OCI-LY7 (cell line): Measurements from ENCODE around the gene EXTL2. TPM values are rescaled to one million over a fixed set of nuclear protein-coding genes. Genes with fewer than 3 reads are reported as not detected.

ENCODE experiments used
- BruUV-seq: library from RNA; stranded (reverse); fragments of 400-500 nt; replicated peaks from 2 replicates; lab custom pipeline; 2021; lab: Mats Ljungman, UMichigan
- CTCF ChIA-PET: fragments of 300-600 bp; sonication (Branson Sonifier 250); formaldehyde crosslinking; loops from one replicate; lab custom pipeline; 2022; ENCODE audit warnings: antibody characterized with exemption; ENCODE audit not compliant: unreplicated experiment; lab: Charles Lee
- POLR2A ChIA-PET: fragments of 300-600 bp; sonication (Branson Sonifier 250); formaldehyde crosslinking; loops from one replicate; lab custom pipeline; 2022; ENCODE audit warnings: antibody characterized with exemption; lab: Charles Lee
- DNase-seq: peaks from one replicate; pipeline ENCODE4 v3.0.0-alpha.2; 2015; ENCODE audit warnings: low spot score
- H2AFZ ChIP-seq: fragments of 200-600 bp; sonication (generic), shearing (Covaris generic); 2 replicates; pipeline ENCODE4 v1.6.1; 2014; ENCODE audit warnings: mild to moderate bottlenecking, antibody characterized with exemption, low read length, moderate library complexity
- H3K27ac ChIP-seq: fragments of 200-600 bp; sonication (generic); 2 replicates; pipeline ENCODE4 v1.5.1; 2014; ENCODE audit warnings: mixed run types, low read depth, mild to moderate bottlenecking, moderate library complexity, low read length, inconsistent platforms; ENCODE audit not compliant: poor library complexity, severe bottlenecking
- H3K36me3 ChIP-seq: fragments of 200-600 bp; sonication (generic); 2 replicates; pipeline ENCODE4 v1.6.1; 2014; ENCODE audit warnings: mild to moderate bottlenecking, antibody characterized with exemption, low read length, moderate library complexity, mixed read lengths; ENCODE audit not compliant: insufficient read depth
- H3K4me1 ChIP-seq: fragments of 200-600 bp; sonication (generic); 2 replicates; pipeline ENCODE4 v1.5.1; 2014; ENCODE audit warnings: mild to moderate bottlenecking, low read length; ENCODE audit not compliant: insufficient read depth, poor library complexity, severe bottlenecking
- H3K4me2 ChIP-seq: fragments of 200-600 bp; sonication (generic); 2 replicates; pipeline ENCODE4 v1.6.1; 2014; ENCODE audit warnings: mild to moderate bottlenecking, low read length
- H3K4me3 ChIP-seq: fragments of 200-600 bp; sonication (generic); 2 replicates; pipeline ENCODE4 v1.5.1; 2014; ENCODE audit warnings: mild to moderate bottlenecking, low read depth, low read length; ENCODE audit not compliant: poor library complexity, severe bottlenecking
- H3K79me2 ChIP-seq: fragments of 200-600 bp; sonication (generic); 2 replicates; pipeline ENCODE4 v1.6.1; 2016; ENCODE audit warnings: low read depth, mild to moderate bottlenecking, low read length, moderate library complexity, mixed read lengths; ENCODE audit not compliant: insufficient read depth
- H3K9me2 ChIP-seq: fragments of 200-600 bp; sonication (generic); 2 replicates; pipeline ENCODE4 v1.6.1; 2016; ENCODE audit warnings: mild to moderate bottlenecking, low read length, mixed read lengths; ENCODE audit not compliant: insufficient read depth
- H3K9me3 ChIP-seq: fragments of 200-600 bp; sonication (generic); 2 replicates; pipeline ENCODE4 v1.6.1; 2014; ENCODE audit warnings: mild to moderate bottlenecking, mixed run types, low read length, mixed read lengths
- H4K20me1 ChIP-seq: fragments of 200-600 bp; sonication (generic); 2 replicates; pipeline ENCODE4 v1.6.1; 2014; ENCODE audit warnings: mild to moderate bottlenecking, antibody characterized with exemption, low read length, moderate library complexity, mixed read lengths; ENCODE audit not compliant: insufficient read depth
- CTCF ChIP-seq: fragments of 200-600 bp; sonication (generic); conservative IDR thresholded peaks from 2 replicates; pipeline ENCODE4 v1.5.1; 2014; ENCODE audit warnings: mild to moderate bottlenecking, antibody characterized with exemption, low read length, moderate library complexity, mixed read lengths
- EZH2phosphoT487 ChIP-seq: fragments of 200-600 bp; sonication (generic); IDR thresholded peaks from 2 replicates; pipeline ENCODE4 v1.6.1; 2018; ENCODE audit warnings: low read depth, borderline replicate concordance, mild to moderate bottlenecking, mixed run types, antibody characterized with exemption, low read length, moderate library complexity, mixed read lengths
- intact Hi-C: fragments of 100-400 bp; cut with micrococcal nuclease; formaldehyde crosslinking; loops from one replicate; pipeline ENCODE4 v1.10.0; 2022; ENCODE audit not compliant: unreplicated experiment
- total RNA-seq, 2 experiments: library from RNA; depleted of rRNA in 1 of 2; stranded (reverse); fragments of >200 nt in 1 of 2; shearing (Covaris generic) in 1 of 2; gene quantifications; 2 replicates each; pipeline ENCODE4 v1.2.3, GENCODE V29; 2014 to 2022

Gene EXTL2
- total RNA-seq, 2 experiments from 2014 or later, result 7.0 to 9.8 TPM

DNA sequence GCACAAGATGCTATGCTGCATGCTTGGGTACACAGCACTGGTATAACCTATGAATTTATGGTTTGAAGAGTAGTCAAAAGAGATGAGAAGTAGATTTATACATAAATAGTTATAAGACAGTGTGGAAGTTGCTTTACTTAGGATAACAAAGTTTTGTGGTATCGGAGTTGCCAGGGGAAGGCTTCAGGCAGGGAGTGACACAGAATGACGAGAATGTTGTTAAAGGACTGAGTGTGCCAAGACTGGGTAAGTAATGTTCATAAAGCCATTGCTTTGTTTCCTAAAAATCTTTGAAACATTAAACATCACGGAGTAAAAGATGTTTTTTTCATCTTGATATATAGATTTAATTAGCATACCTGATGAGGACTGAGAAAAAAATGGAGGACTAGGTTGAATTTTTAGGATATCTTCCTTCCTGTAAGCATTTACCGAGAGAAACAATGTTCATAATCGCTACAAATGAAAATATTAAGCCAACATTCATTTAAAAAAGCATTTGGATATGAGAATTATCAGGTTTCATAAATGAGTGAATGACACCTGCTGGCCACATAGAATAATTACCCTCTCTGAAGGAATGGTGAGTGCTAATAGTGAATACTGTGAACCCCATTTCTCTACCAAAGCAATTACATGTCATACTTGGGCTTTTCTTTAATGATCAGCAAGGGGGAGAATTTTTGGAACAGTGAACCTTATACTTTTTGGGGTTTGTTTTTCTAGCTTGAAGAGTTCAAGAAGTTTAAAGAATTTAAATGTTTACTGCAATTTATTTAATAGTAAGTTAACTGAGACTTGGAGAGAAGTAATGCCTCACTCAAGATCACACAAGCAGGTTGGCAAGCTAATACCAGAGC lies 28.4 kb downstream of the EXTL2 start:
- Histone ChIP-seq H3K36me3 (no peaks in the 10 kb centered on the region), H2AFZ (no peak overlapping the region), H3K4me2 (no peak overlapping the region), H3K27ac (no peak overlapping the region), H3K9me3 (no peaks in the 10 kb centered on the region), H3K4me3 (no peak overlapping the region), H4K20me1 (no peaks in the 10 kb centered on the region), H3K4me1 (no peaks in the 10 kb centered on the region), H3K9me2 (no peaks in the 10 kb centered on the region), H3K79me2 (no peaks in the 10 kb centered on the region)
- ChIA-PET CTCF (no interaction called here), POLR2A (no interaction called here)
- DNase-seq, result peak; percentile 42
- TF ChIP-seq CTCF (peak; percentile 83), EZH2phosphoT487 (no peak)
- intact Hi-C loops, result loop anchor here (2.0 to 10.0 kb wide), 2 partner anchors 341 to 1057 kb away; no protein-coding TSS in a partner anchor
- BruUV-seq, result no TSS peak

GRCh38 chr1:100862591-100862990 lies 32.1 kb downstream of the EXTL2 start:
- no peak overlapping the region for H3K4me3 ChIP-seq
- DNase-seq, result no peak
- no peak overlapping the region for H3K27ac ChIP-seq
- no peaks in the 10 kb centered on the region for H4K20me1 ChIP-seq
- no peaks in the 10 kb centered on the region for H3K9me2 ChIP-seq
- H3K4me1 ChIP-seq, result no peaks in the 10 kb centered on the region
- CTCF ChIA-PET, result no interaction called here
- POLR2A ChIA-PET, result no interaction called here
- intact Hi-C loops, result loop anchor here (10.0 kb wide), 1 partner anchor 338 kb away; no protein-coding TSS in a partner anchor
- no peak overlapping the region for H2AFZ ChIP-seq
- H3K4me2 ChIP-seq, result no peak overlapping the region
- TF ChIP-seq CTCF, result no peak
- no TSS peak for BruUV-seq
- H3K36me3 ChIP-seq, result no peaks in the 10 kb centered on the region
- no peaks in the 10 kb centered on the region for H3K79me2 ChIP-seq
- H3K9me3 ChIP-seq, result no peaks in the 10 kb centered on the region

DNA sequence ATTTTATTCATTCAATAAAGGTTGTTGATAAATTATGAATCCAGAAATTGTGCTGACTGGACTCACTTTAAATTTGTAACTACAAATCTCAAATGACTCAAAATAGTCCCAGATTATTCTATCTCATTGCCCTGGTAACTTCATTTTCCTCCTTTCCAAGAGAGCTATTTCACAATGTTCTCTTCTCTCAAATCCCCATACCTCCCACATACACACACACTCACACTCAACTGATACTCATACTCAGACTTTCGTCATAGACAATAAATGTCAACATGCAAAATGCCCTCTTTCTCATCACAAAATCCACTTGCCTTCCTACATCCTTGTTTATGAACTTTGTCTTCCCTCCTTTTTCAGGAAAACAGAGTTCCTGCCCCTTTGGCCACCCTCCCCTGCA lies 33.3 kb downstream of the EXTL2 start:
- no peak for TF ChIP-seq EZH2phosphoT487
- no peak for TF ChIP-seq CTCF
- Histone ChIP-seq H2AFZ (no peak overlapping the region), H4K20me1 (no peaks in the 10 kb centered on the region), H3K9me3 (no peaks in the 10 kb centered on the region), H3K4me3 (no peak overlapping the region), H3K36me3 (no peaks in the 10 kb centered on the region), H3K4me1 (no peaks in the 10 kb centered on the region), H3K27ac (no peak overlapping the region), H3K79me2 (no peaks in the 10 kb centered on the region), H3K4me2 (no peak overlapping the region), H3K9me2 (no peaks in the 10 kb centered on the region)
- BruUV-seq, result no TSS peak
- CTCF ChIA-PET, result no interaction called here
- no peak for DNase-seq
- intact Hi-C loops, result loop anchor here (10.0 kb wide), 1 partner anchor 337 kb away; no protein-coding TSS in a partner anchor
- POLR2A ChIA-PET, result interaction anchor here (0.6 to 0.7 kb wide), 2 partner anchors 18 to 1090 kb away, joined by 3 to 5 read pairs; no protein-coding TSS in a partner anchor
